Neural cell (in vitro differentiated cells): ENCODE results near the gene CHURC1. TPM values are rescaled to one million over a fixed set of nuclear protein-coding genes. Genes with fewer than 3 reads are reported as not detected.

Experiments
- H2AFZ ChIP-seq: fragments of 200-600, 300-800 bp; sonication (generic), shearing (Covaris generic); 2 replicates; pipeline ENCODE4 v1.6.0; 2014; ENCODE audit warnings: low read depth, mild to moderate bottlenecking, antibody characterized with exemption, low read length, moderate library complexity
- H3F3A ChIP-seq: fragments of 200-600 bp; shearing (Covaris generic); 2 replicates; pipeline ENCODE4 v1.6.1; 2016; ENCODE audit warnings: mild to moderate bottlenecking, moderate library complexity, mixed read lengths, antibody characterized with exemption, low read length; ENCODE audit not compliant: insufficient read depth, poor library complexity, severe bottlenecking
- H3K27ac ChIP-seq: fragments of 200-600, 300-800 bp; sonication (generic), shearing (Covaris generic); 2 replicates; pipeline ENCODE4 v1.5.1; 2014; ENCODE audit warnings: mild to moderate bottlenecking, low read length, moderate library complexity
- H3K27me3 ChIP-seq: fragments of 300-800, 200-600 bp; sonication (generic), shearing (Covaris generic); 2 replicates; pipeline ENCODE4 v1.6.0; 2014; ENCODE audit warnings: mild to moderate bottlenecking, low read depth, low read length, moderate library complexity; ENCODE audit not compliant: insufficient read depth
- H3K36me3 ChIP-seq: fragments of 300-800, 200-600 bp; sonication (generic), shearing (Covaris generic); 2 replicates; pipeline ENCODE4 v1.5.1; 2014; ENCODE audit warnings: mild to moderate bottlenecking, antibody characterized with exemption, low read length, moderate library complexity; ENCODE audit not compliant: insufficient read depth
- H3K4me2 ChIP-seq: fragments of 300-800, 200-600 bp; sonication (generic), shearing (Covaris generic); 2 replicates; pipeline ENCODE4 v1.6.0; 2014; ENCODE audit warnings: mild to moderate bottlenecking, low read length
- H3K4me3 ChIP-seq: fragments of 300-800, 200-600 bp; sonication (generic), shearing (Covaris generic); 2 replicates; pipeline ENCODE4 v1.5.1; 2014; ENCODE audit warnings: mild to moderate bottlenecking, low read length, moderate library complexity
- H3K79me2 ChIP-seq: fragments of 200-600 bp; shearing (Covaris generic); replicated peaks from 2 replicates; pipeline ENCODE4 v1.6.0; 2014; ENCODE audit warnings: mild to moderate bottlenecking, low read length, moderate library complexity; ENCODE audit not compliant: insufficient read depth
- H3K9ac ChIP-seq: fragments of 300-800, 200-600 bp; sonication (generic), shearing (Covaris generic); 2 replicates; pipeline ENCODE4 v1.6.1; 2016; ENCODE audit warnings: mild to moderate bottlenecking, low read length, mixed read lengths
- H3K9me2 ChIP-seq: fragments of 200-600 bp; shearing (Covaris generic); 2 replicates; pipeline ENCODE4 v1.6.1; 2016; ENCODE audit warnings: mild to moderate bottlenecking, low read length, mixed read lengths; ENCODE audit not compliant: insufficient read depth
- H3K9me3 ChIP-seq: fragments of 200-600, 300-800 bp; sonication (generic), shearing (Covaris generic); 2 replicates; pipeline ENCODE4 v1.6.1; 2016; ENCODE audit warnings: mild to moderate bottlenecking, mixed run types, low read length, moderate library complexity, mixed read lengths
- H4K20me1 ChIP-seq: fragments of 200-600 bp; shearing (Covaris generic); 2 replicates; pipeline ENCODE4 v1.6.1; 2016; ENCODE audit warnings: mild to moderate bottlenecking, mixed run types; ENCODE audit not compliant: insufficient read depth
- CTCF ChIP-seq: fragments of 450-650 bp; IDR thresholded peaks from 2 replicates; pipeline ENCODE4 v1.5.1; 2014; ENCODE audit warnings: antibody characterized with exemption, mild to moderate bottlenecking, moderate library complexity; ENCODE audit not compliant: poor library complexity, severe bottlenecking
- EP300 ChIP-seq: fragments of 450-650 bp; conservative IDR thresholded peaks from 2 replicates; pipeline ENCODE4 v1.6.1; 2014; ENCODE audit warnings: antibody characterized with exemption, mild to moderate bottlenecking, moderate library complexity; ENCODE audit not compliant: poor library complexity, severe bottlenecking
- EZH2 ChIP-seq: fragments of 200-600, 300-800 bp; shearing (Covaris generic), sonication (generic); IDR thresholded peaks from 2 replicates; pipeline ENCODE4 v1.6.1; 2014; ENCODE audit warnings: antibody characterized with exemption, low read length, borderline replicate concordance, mild to moderate bottlenecking; ENCODE audit not compliant: insufficient read depth, poor library complexity, severe bottlenecking
- MXI1 ChIP-seq: fragments of 450-650 bp; conservative IDR thresholded peaks from 2 replicates; pipeline ENCODE4 v1.6.1; 2014; ENCODE audit warnings: antibody characterized with exemption, mild to moderate bottlenecking; ENCODE audit not compliant: poor library complexity, severe bottlenecking
- POLR2AphosphoS5 ChIP-seq: IDR thresholded peaks from 2 replicates; pipeline ENCODE4 v1.6.1; 2012
- RAD21 ChIP-seq: fragments of 450-650 bp; conservative IDR thresholded peaks from 2 replicates; pipeline ENCODE4 v1.6.1; 2014; ENCODE audit warnings: antibody characterized with exemption, mild to moderate bottlenecking, moderate library complexity
- REST ChIP-seq: IDR thresholded peaks from 2 replicates; pipeline ENCODE4 v1.6.1; 2012; ENCODE audit warnings: borderline replicate concordance
- SMC3 ChIP-seq: fragments of 450-650 bp; conservative IDR thresholded peaks from 2 replicates; pipeline ENCODE4 v1.6.1; 2014; ENCODE audit warnings: antibody characterized with exemption, mild to moderate bottlenecking, moderate library complexity; ENCODE audit not compliant: poor library complexity
- TAF1 ChIP-seq: IDR thresholded peaks from 2 replicates; pipeline ENCODE4 v1.6.1; 2012; ENCODE audit warnings: low read depth
- polyA plus RNA-seq: library from polyadenylated mRNA; depleted of rRNA; stranded (reverse); fragments of >200 nt; gene quantifications from 2 replicates; pipeline ENCODE4 v1.2.3, GENCODE V29; 2014
- small RNA-seq, 3 experiments: library from RNA; depleted of rRNA; stranded (forward); fragments of <200 nt; gene quantifications; one replicate each; pipeline ENCODE3, GENCODE V24; 2012

The CHURC1 gene
- polyA plus RNA-seq, 1 donor from 2014 or later, result 69.5 TPM

GRCh38 chr14:64983439-64984310 lies 69.4 kb downstream of the CHURC1 start:
- Histone ChIP-seq H3K27me3 (no peaks in the 10 kb centered on the region), H3K9ac (no peak overlapping the region), H3K4me2 (no peak overlapping the region), H4K20me1 (no peaks in the 10 kb centered on the region), H3K79me2 (peaks cover 11% of the 10 kb centered on the region), H3K36me3 (no peaks in the 10 kb centered on the region), H2AFZ (no peak overlapping the region), H3K4me3 (no peak overlapping the region), H3K9me2 (no peaks in the 10 kb centered on the region), H3K9me3 (no peaks in the 10 kb centered on the region), H3K27ac (no peak overlapping the region), H3F3A (no peaks in the 10 kb centered on the region)
- TF ChIP-seq SMC3 (peak; percentile 59), MXI1 (no peak), TAF1 (no peak), RAD21 (peak; percentile 67), CTCF (peak; percentile 68), EZH2 (no peak), EP300 (no peak), REST (no peak), POLR2AphosphoS5 (no peak)

Small RNAs within 50 kb of the gene (small RNA-seq; reads per million reads assigned to genes)
- gene RPPH1-2P, result 0 reads per million in 3 experiments

Other genes with a start within 250 kb of the CHURC1 start
- 15.8 and 27.3 TPM in 2 replicates for gene PLEKHG3, start 210.0 kb upstream of the CHURC1 start, polyA plus RNA-seq
- gene SPTB, start 34.5 kb upstream of the CHURC1 start, polyA plus RNA-seq, result 1.9 and 2.8 TPM in 2 replicates
- not detected in 2 replicates for gene GPX2, start 28.3 kb downstream of the CHURC1 start, polyA plus RNA-seq
- 42.0 and 56.4 TPM in 2 replicates for gene RAB15, start 57.9 kb downstream of the CHURC1 start, polyA plus RNA-seq
- gene FNTB, start 72.4 kb downstream of the CHURC1 start, polyA plus RNA-seq, result 6.7 and 14.2 TPM in 2 replicates
- gene MAX, start 188.1 kb downstream of the CHURC1 start, polyA plus RNA-seq, result 51.3 and 55.3 TPM in 2 replicates